Measurements from ENCODE around the gene ANKRD55.

DNA sequence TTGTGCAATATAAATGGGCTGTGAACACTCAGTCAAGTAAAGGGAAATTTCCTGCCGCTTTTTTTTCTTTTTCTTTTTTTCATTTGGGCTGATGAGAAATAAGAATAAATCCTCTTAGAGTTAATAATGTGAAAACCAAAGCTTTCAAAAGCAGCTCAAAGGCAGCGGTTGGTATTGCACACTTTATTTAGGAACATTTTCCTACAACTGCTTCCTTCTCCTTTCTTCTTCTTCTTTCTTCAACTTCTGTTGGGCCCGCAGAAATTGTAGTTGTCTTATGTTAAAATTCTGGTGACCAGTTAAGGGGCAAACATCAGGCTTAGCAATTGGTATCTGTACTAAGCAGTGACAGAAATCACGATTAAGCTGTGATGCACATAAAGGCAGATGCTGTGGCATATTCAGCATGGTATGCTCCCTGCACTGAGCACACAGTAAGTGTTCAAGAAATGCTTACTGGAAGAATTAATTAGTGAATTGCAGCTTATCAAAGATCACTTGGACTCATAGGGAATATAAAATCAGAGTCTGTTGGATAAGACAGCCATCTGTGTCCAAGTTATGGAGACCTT lies 85.4 kb downstream of the ANKRD55 start:
- TF ChIP-seq, protein P1, sequence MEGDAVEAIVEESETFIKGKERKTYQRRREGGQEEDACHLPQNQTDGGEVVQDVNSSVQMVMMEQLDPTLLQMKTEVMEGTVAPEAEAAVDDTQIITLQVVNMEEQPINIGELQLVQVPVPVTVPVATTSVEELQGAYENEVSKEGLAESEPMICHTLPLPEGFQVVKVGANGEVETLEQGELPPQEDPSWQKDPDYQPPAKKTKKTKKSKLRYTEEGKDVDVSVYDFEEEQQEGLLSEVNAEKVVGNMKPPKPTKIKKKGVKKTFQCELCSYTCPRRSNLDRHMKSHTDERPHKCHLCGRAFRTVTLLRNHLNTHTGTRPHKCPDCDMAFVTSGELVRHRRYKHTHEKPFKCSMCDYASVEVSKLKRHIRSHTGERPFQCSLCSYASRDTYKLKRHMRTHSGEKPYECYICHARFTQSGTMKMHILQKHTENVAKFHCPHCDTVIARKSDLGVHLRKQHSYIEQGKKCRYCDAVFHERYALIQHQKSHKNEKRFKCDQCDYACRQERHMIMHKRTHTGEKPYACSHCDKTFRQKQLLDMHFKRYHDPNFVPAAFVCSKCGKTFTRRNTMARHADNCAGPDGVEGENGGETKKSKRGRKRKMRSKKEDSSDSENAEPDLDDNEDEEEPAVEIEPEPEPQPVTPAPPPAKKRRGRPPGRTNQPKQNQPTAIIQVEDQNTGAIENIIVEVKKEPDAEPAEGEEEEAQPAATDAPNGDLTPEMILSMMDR (tag by site-specific recombination; IDR thresholded peaks at IDR 0.05), result no peak
- TF ChIP-seq ZNF558 (tag by site-specific recombination; IDR thresholded peaks at IDR 0.05) (no peak), ZNF292 (tag by site-specific recombination; IDR thresholded peaks at IDR 0.05; ENCODE audit: borderline replicate concordance, low read depth) (no peak), ZFP3 (tag by site-specific recombination; IDR thresholded peaks at IDR 0.05; ENCODE audit: low read depth) (no peak), ZNF146 (tag by site-specific recombination; IDR thresholded peaks at IDR 0.05) (no peak)
- TF ChIP-seq, protein P2, sequence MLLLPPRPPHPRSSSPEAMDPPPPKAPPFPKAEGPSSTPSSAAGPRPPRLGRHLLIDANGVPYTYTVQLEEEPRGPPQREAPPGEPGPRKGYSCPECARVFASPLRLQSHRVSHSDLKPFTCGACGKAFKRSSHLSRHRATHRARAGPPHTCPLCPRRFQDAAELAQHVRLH (tag by site-specific recombination; IDR thresholded peaks at IDR 0.05), result no peak

All from HEK293 (cell line).